NB4 (cell line): Measurements from ENCODE around the gene EGR1.

Experiments used
- DNase-seq: peaks from one replicate; pipeline ENCODE4 v3.0.0; 2010; ENCODE audit warnings: low read depth
- H3K4me3 ChIP-seq: one replicate; pipeline ENCODE4 v1.5.1; 2011; ENCODE audit warnings: mild to moderate bottlenecking, low read depth, low read length, moderate library complexity
- CTCF ChIP-seq: IDR thresholded peaks from one replicate; pipeline ENCODE4 v1.5.1; 2012; ENCODE audit warnings: low read depth, low read length
- MYC ChIP-seq: IDR thresholded peaks from 2 replicates; pipeline ENCODE4 v1.6.1; 2011; ENCODE audit warnings: low read depth, low read length
- POLR2A ChIP-seq: IDR thresholded peaks from 2 replicates; pipeline ENCODE4 v1.6.1; 2011; ENCODE audit warnings: mild to moderate bottlenecking; ENCODE audit not compliant: insufficient read length; ENCODE audit errors: extremely low read depth
- TF ChIP-seq, protein P1 (sequence below): IDR thresholded peaks from 2 replicates; pipeline ENCODE4 v1.6.1; 2011; ENCODE audit warnings: low read depth, low read length

Gene EGR1

GRCh38 chr5:138457531-138458275 is 7.6 kb upstream of the EGR1 start:
- TF ChIP-seq MYC = no peak
- TF ChIP-seq, protein P1, sequence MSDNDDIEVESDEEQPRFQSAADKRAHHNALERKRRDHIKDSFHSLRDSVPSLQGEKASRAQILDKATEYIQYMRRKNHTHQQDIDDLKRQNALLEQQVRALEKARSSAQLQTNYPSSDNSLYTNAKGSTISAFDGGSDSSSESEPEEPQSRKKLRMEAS = no peak
- no peak for TF ChIP-seq CTCF
- no peak for TF ChIP-seq POLR2A

DNA sequence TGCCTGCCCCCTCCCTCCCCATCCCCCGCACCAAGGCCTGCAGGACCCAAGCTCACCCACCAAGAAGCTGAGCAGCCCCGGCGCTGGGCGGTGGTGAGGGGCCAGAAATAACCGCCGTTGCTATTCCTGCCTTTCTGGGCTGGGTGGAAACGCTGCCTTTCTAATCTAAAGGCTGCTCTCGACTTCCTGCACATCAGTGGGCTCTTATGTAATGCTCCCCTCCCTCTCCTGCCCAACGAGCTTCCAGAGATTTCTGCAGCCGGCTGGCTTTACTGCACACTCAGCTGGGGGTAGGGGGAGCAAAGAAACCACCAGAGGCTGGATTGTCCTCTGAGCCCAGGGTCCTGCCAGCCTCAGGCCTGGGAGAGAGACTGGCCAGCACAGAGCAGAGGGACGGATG is 6.9 kb upstream of the EGR1 start:
- TF ChIP-seq MYC = no peak
- no peak for TF ChIP-seq POLR2A
- TF ChIP-seq CTCF = no peak
- TF ChIP-seq, protein P1 = no peak
- no peak overlapping the region for H3K4me3 ChIP-seq
- peak; percentile 38 for DNase-seq

More at GRCh38 chr5:138457531-138458275, 7.6 kb upstream of the EGR1 start:
- H3K4me3 ChIP-seq = no peak overlapping the region
- DNase-seq = no peak

DNA sequence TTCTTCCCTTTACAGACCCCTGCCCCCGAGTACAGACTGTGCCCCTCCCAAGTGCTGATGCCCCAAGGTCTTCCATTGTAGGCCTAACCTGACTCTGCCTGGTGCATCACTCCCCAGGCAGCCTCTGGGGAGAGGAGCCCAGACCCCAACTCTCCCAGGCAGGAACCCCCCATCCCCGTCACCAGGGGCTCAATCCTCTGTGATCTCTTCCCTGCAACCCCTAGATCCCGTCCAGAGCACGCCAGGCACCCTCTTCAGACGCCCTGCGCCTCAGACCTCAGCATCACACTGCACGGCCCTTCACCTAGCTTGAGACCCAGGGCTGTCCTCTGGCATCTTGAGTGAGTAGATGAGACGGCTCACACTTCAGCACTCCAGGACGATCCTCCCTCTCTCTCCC is 6.4 kb upstream of the EGR1 start:
- DNase-seq = no peak
- TF ChIP-seq MYC (no peak), POLR2A (no peak), CTCF (no peak)
- TF ChIP-seq, protein P1 = no peak
- H3K4me3 ChIP-seq = no peak overlapping the region

DNA sequence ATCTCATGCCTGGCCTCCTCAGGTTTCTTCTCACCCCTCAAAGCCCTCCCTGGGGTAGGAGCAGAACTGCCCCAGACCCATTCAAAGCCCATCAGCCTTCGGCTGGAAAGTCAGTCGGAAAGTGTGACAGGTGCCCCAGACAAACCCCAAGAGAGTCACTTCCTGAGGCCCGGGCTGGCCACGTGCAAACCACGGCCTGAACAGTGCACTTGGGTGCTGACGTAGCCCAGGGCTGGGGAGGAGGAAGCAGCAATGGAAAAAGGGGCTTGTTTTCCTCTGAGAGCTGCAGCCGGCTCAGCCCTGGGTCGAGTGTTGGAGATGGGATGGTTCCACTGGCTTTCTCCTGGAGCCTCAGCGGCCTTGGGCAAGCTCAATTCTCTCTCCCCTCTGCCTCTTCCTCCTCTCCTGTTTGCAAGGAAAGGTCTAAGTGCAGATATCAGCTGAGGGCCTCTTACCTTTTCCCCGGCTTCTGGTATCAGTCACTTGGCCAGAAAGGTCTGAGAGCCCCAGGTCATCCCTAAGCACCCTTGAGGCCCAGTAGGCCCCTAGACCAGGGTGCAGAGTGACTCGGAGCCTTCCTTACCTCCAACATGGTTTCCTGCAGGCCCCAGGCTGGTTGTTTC is 5.9 kb upstream of the EGR1 start:
- TF ChIP-seq CTCF (no peak), MYC (0 out of 2 replicates have a peak, but pooled peaks have one; percentile 35), POLR2A (no peak)
- TF ChIP-seq, protein P1 = peak; percentile 86
- H3K4me3 ChIP-seq = no peak overlapping the region
- DNase-seq = peak; percentile 61

DNA sequence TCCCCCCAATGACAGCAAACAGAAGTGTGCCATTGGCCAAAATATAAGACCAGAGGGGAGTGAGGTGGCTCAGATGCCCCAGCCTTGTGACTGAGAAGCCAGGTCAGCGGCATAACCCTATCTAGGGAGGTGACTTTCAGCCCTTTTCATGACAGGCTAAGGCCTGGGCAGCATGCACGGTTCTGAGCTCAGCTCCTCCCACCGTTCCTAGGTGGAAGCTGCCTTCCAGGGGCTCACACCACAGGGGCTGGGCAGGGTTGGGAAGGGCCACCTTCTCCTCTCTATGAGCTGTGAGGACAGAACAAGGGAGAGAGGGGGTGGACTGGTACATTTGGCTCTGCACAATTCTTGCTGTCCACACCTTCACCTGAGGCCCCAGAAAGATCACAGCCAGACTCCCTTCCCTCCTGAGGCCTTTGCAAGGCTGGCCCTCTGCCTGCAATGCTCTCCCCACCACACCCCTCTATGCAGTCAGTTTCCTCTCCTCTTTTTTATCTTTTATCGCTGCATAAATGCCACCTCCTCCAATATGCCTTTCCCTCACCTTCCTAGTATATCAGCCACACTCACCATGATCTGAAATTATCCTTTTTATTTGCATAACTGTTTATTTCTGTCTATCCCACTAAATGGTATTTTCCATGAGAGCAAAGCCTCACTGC is 5.1 kb upstream of the EGR1 start:
- TF ChIP-seq POLR2A = no peak
- TF ChIP-seq MYC = no peak
- TF ChIP-seq, protein P1 = no peak
- TF ChIP-seq CTCF = no peak
- H3K4me3 ChIP-seq = no peak overlapping the region
- no peak for DNase-seq
